MM.1S (cell line): ENCODE results near the gene SLC18A3.

Experiments used
- DNase-seq: peaks from one replicate; pipeline ENCODE4 v3.0.0-alpha.2; 2015
- H2AFZ ChIP-seq: fragments of 300-600 bp; sonication (generic); 2 replicates; pipeline ENCODE4 v1.6.0; 2016; ENCODE audit warnings: antibody characterized with exemption, low read length
- H3F3A ChIP-seq: fragments of 300-600 bp; sonication (generic); 2 replicates; pipeline ENCODE4 v1.6.1; 2016; ENCODE audit warnings: mild to moderate bottlenecking, antibody characterized with exemption, low read length, moderate library complexity, mixed read lengths; ENCODE audit not compliant: insufficient read depth
- H3K27ac ChIP-seq: fragments of 300-600 bp; sonication (generic); 2 replicates; pipeline ENCODE4 v1.5.1; 2016; ENCODE audit warnings: mild to moderate bottlenecking, low read length
- H3K27me3 ChIP-seq: fragments of 300-600 bp; sonication (generic); replicated peaks from 2 replicates; pipeline ENCODE4 v1.6.0; 2016; ENCODE audit warnings: low read length; ENCODE audit not compliant: insufficient read depth
- H3K36me3 ChIP-seq: fragments of 300-600 bp; sonication (generic); replicated peaks from 2 replicates; pipeline ENCODE4 v1.6.1; 2016; ENCODE audit warnings: mild to moderate bottlenecking, low read length, mixed read lengths; ENCODE audit not compliant: insufficient read depth
- H3K4me1 ChIP-seq: fragments of 300-600 bp; sonication (generic); 2 replicates; pipeline ENCODE4 v1.6.1; 2016; ENCODE audit warnings: low read length, mixed read lengths
- H3K4me2 ChIP-seq: fragments of 300-600 bp; sonication (generic); 2 replicates; pipeline ENCODE4 v1.6.0; 2016; ENCODE audit warnings: low read depth, low read length
- H3K4me3 ChIP-seq: fragments of 300-600 bp; sonication (generic); 2 replicates; pipeline ENCODE4 v1.5.1; 2016; ENCODE audit warnings: low read length, mixed read lengths
- H3K79me2 ChIP-seq: fragments of 300-600 bp; sonication (generic); 2 replicates; pipeline ENCODE4 v1.6.1; 2016; ENCODE audit warnings: mixed run types, low read length, mixed read lengths
- H3K9ac ChIP-seq: fragments of 300-600 bp; sonication (generic); 2 replicates; pipeline ENCODE4 v1.6.1; 2016; ENCODE audit warnings: low read length, mixed read lengths
- H3K9me2 ChIP-seq: fragments of 300-600 bp; sonication (generic); replicated peaks from 2 replicates; pipeline ENCODE4 v1.6.1; 2016; ENCODE audit warnings: mild to moderate bottlenecking, low read length, mixed read lengths; ENCODE audit not compliant: insufficient read depth
- H3K9me3 ChIP-seq: fragments of 300-600 bp; sonication (generic); replicated peaks from 2 replicates; pipeline ENCODE4 v1.6.1; 2016; ENCODE audit warnings: mild to moderate bottlenecking, low read length, mixed read lengths; ENCODE audit not compliant: insufficient read depth
- H4K20me1 ChIP-seq: fragments of 300-600 bp; sonication (generic); 2 replicates; pipeline ENCODE4 v1.6.1; 2016; ENCODE audit warnings: mild to moderate bottlenecking, low read length, moderate library complexity, mixed read lengths; ENCODE audit not compliant: insufficient read depth
- CTCF ChIP-seq: fragments of 300-600 bp; sonication (generic); IDR thresholded peaks from 2 replicates; pipeline ENCODE4 v1.5.1; 2016; ENCODE audit warnings: antibody characterized with exemption, low read length, mixed read lengths
- EZH2 ChIP-seq: fragments of 300-600 bp; sonication (generic); optimal IDR thresholded peaks from 2 replicates; pipeline ENCODE3; 2017; ENCODE audit warnings: low read depth, mild to moderate bottlenecking, antibody characterized with exemption, low read length, mixed read lengths
- EZH2phosphoT487 ChIP-seq: fragments of 300-600 bp; sonication (generic); IDR thresholded peaks from 2 replicates; pipeline ENCODE4 v1.6.1; 2018; ENCODE audit warnings: antibody characterized with exemption, low read length

The SLC18A3 gene

DNA sequence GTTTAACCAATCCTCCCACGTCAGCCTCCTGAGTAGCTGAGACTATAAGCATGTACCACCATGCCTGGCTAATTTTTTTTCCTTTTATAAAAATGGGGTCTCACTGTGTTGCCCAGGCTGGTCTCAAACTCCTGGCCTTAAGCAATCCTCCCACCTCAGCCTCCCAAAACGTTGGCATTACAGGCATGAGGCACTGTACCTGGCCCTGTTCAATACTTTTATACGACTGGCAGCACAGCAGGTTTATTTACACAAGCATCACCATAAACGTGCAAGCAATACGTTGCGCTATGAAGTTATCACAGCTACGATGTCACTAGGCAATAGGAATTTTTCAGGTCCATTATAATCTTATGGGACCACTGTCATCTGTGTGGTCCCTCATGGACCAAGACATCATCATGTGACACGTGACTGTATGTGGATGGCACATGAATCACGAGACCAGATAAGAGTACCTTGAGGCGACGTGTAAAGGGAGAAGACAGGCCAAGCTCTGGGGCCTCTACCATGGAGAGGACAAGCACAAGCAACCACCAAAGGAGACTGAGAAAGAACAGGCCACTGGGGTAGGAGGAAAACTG, 34.5 kb upstream of the SLC18A3 start:
- H3K9me3 ChIP-seq = no peaks in the 10 kb centered on the region
- H3K79me2 ChIP-seq = no peaks in the 10 kb centered on the region
- no peak for TF ChIP-seq CTCF
- no peak for TF ChIP-seq EZH2
- no peak for TF ChIP-seq EZH2phosphoT487
- no peaks in the 10 kb centered on the region for H3F3A ChIP-seq
- no peak for DNase-seq
- no peak overlapping the region for H2AFZ ChIP-seq
- H3K36me3 ChIP-seq = no peaks in the 10 kb centered on the region
- H3K4me1 ChIP-seq = no peaks in the 10 kb centered on the region
- H4K20me1 ChIP-seq = no peaks in the 10 kb centered on the region
- H3K9ac ChIP-seq = no peak overlapping the region
- H3K27me3 ChIP-seq = no peaks in the 10 kb centered on the region
- no peak overlapping the region for H3K4me3 ChIP-seq
- H3K27ac ChIP-seq = no peak overlapping the region
- H3K9me2 ChIP-seq = no peaks in the 10 kb centered on the region
- no peak overlapping the region for H3K4me2 ChIP-seq

GRCh38 chr10:49577182-49577925, 32.8 kb upstream of the SLC18A3 start:
- Histone ChIP-seq H3K4me1 (no peaks in the 10 kb centered on the region), H3K9me3 (no peaks in the 10 kb centered on the region), H3K4me2 (no peak overlapping the region), H3K9ac (no peak overlapping the region), H3K27ac (no peak overlapping the region), H3K27me3 (no peaks in the 10 kb centered on the region), H4K20me1 (no peaks in the 10 kb centered on the region), H3K4me3 (no peak overlapping the region), H2AFZ (no peak overlapping the region), H3K79me2 (no peaks in the 10 kb centered on the region), H3F3A (no peaks in the 10 kb centered on the region), H3K9me2 (no peaks in the 10 kb centered on the region), H3K36me3 (no peaks in the 10 kb centered on the region)
- TF ChIP-seq CTCF (no peak), EZH2 (no peak), EZH2phosphoT487 (no peak)
- DNase-seq = no peak

DNA sequence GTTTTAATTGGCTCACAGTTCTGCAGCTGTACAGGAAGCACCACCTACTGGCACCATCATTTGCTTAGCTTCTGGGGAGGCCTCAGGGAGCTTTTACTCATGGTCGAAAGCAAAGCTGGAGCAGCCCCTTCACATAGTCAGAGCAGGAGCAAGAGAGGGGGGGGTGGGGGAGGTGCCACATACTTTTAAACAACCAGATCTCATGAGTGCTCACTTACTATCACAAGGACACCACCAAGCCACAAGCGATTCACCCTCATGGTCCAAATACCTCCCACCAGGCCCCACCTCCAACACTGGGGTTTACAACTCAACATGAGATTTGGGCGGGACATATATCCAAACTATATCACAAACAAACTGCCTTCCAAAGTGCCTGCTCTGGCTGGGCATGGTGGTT, 31.7 kb upstream of the SLC18A3 start:
- no peak for DNase-seq
- Histone ChIP-seq H3K79me2 (no peaks in the 10 kb centered on the region), H2AFZ (no peak overlapping the region), H3K4me3 (no peak overlapping the region), H3K4me2 (no peak overlapping the region), H3K9me3 (no peaks in the 10 kb centered on the region), H3K27ac (no peak overlapping the region), H3K9me2 (no peaks in the 10 kb centered on the region), H4K20me1 (no peaks in the 10 kb centered on the region), H3K36me3 (no peaks in the 10 kb centered on the region), H3K4me1 (no peaks in the 10 kb centered on the region), H3K27me3 (no peaks in the 10 kb centered on the region), H3F3A (no peaks in the 10 kb centered on the region), H3K9ac (no peak overlapping the region)
- no peak for TF ChIP-seq EZH2phosphoT487

GRCh38 chr10:49579621-49580020, 30.5 kb upstream of the SLC18A3 start:
- no peaks in the 10 kb centered on the region for H3K36me3 ChIP-seq
- H3K4me2 ChIP-seq = no peak overlapping the region
- H3K9me3 ChIP-seq = no peaks in the 10 kb centered on the region
- no peak overlapping the region for H3K9ac ChIP-seq
- H3K79me2 ChIP-seq = no peaks in the 10 kb centered on the region
- no peaks in the 10 kb centered on the region for H3F3A ChIP-seq
- H3K27me3 ChIP-seq = no peaks in the 10 kb centered on the region
- H3K4me1 ChIP-seq = no peaks in the 10 kb centered on the region
- no peaks in the 10 kb centered on the region for H3K9me2 ChIP-seq
- DNase-seq = no peak
- H3K4me3 ChIP-seq = no peak overlapping the region
- TF ChIP-seq EZH2phosphoT487 (no peak), CTCF (no peak), EZH2 (no peak)
- H2AFZ ChIP-seq = no peak overlapping the region
- H3K27ac ChIP-seq = no peak overlapping the region
- no peaks in the 10 kb centered on the region for H4K20me1 ChIP-seq
